ENCODE measurements around the gene PTPRO. TPM values are rescaled to one million over a fixed set of nuclear protein-coding genes. Genes with fewer than 3 reads are reported as not detected.

PTPRO gene
- polyA plus RNA-seq, 3 donors from 2014 or later = 0.22 TPM; not detected in 2

DNA sequence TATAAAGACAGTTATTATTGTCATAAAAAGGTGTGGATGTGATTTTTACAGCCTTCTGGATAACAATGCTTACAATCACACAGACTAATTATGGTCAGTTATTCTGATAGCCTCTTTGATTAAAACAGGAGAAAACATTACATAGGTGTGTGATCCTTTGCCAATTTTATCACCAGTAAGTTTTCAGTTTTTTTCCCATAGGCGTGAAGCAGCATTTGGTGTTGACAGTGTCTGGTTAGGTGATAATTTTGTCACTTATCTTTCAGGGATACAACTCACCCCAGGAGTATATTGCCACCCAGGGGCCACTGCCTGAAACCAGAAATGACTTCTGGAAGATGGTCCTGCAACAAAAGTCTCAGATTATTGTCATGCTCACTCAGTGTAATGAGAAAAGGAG is 258.1 kb downstream of the PTPRO start:
- H3K4me3 Mint-ChIP-seq = no peak overlapping the region
- no peaks in the 10 kb centered on the region for H3K4me1 Mint-ChIP-seq
- H3K27me3 Mint-ChIP-seq (ENCODE audit: low read depth in 3 of 3) = peaks cover 2 to 7% (median 4%) of the 10 kb centered on the region in 3 donors
- H3K9me3 Mint-ChIP-seq = no peaks in the 10 kb centered on the region
- no peak for DNase-seq
- H3K27ac Mint-ChIP-seq = no peak overlapping the region
- H3K36me3 Mint-ChIP-seq = no peaks in the 10 kb centered on the region

DNA sequence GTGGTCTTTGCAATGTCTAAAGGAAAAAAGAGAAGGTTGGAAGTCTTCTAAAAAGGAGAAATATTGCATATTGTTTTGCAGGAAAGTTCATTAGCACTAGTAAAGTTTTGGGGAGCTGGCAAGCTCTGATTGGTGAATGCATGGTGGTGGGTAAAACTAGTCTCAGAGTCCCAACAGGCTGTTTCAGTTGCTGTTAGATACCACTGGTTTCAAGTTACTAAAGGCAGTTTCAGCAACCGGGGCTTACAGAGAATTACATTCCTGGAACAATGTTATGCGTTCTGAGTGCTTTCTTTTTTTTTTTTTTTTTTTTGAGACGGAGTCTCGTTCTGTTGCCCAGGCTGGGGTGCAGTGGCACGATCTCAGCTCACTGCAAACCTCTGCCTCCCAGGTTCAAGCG is 258.7 kb downstream of the PTPRO start:
- Mint-ChIP-seq H3K9me3 (no peaks in the 10 kb centered on the region), H3K27me3 (ENCODE audit: low read depth in 3 of 3) (peaks cover 2 to 7% (median 4%) of the 10 kb centered on the region in 3 donors), H3K4me1 (no peaks in the 10 kb centered on the region), H3K27ac (no peak overlapping the region), H3K36me3 (no peaks in the 10 kb centered on the region), H3K4me3 (no peak overlapping the region)
- no peak for DNase-seq

DNA sequence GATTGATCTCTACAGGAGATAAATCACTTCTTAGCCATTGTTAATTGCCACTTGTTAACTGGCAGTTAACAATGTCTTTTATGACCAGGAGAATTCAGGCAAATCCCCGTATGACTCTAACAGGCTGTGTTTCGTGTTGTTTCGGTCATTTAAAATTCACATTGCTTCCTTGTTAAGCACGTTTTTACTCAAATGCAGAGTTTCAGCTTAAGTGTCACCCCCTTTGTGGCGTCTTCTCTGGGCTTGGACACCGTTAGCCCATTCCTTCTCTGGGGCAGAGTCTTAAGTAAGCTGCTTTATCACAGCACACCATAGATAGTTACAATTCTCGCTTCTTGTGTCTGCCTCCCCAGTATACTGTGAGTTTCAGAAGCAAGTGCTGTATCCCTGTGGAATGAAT is 261.5 kb downstream of the PTPRO start:
- Mint-ChIP-seq H3K27ac (no peak overlapping the region), H3K4me3 (no peak overlapping the region)
- no peak for DNase-seq

GRCh38 chr12:15584366-15585041 is 262.2 kb downstream of the PTPRO start:
- H3K4me1 Mint-ChIP-seq = no peaks in the 10 kb centered on the region
- peak in 1 of 3 donors; percentile 14 for DNase-seq
- no peak overlapping the region for H3K27ac Mint-ChIP-seq
- H3K27me3 Mint-ChIP-seq (ENCODE audit: low read depth in 3 of 3) = peaks cover 4 to 5% (median 4%) of the 10 kb centered on the region in 3 donors
- no peaks in the 10 kb centered on the region for H3K9me3 Mint-ChIP-seq
- no peaks in the 10 kb centered on the region for H3K36me3 Mint-ChIP-seq
- no peak overlapping the region for H3K4me3 Mint-ChIP-seq

More for the DNA sequence above, 261.5 kb downstream of the PTPRO start:
- H3K4me1 Mint-ChIP-seq = no peaks in the 10 kb centered on the region
- H3K27me3 Mint-ChIP-seq (ENCODE audit: low read depth in 3 of 3) = peaks cover 2 to 4% (median 4%) of the 10 kb centered on the region in 3 donors
- H3K36me3 Mint-ChIP-seq = no peaks in the 10 kb centered on the region
- no peaks in the 10 kb centered on the region for H3K9me3 Mint-ChIP-seq

DNA sequence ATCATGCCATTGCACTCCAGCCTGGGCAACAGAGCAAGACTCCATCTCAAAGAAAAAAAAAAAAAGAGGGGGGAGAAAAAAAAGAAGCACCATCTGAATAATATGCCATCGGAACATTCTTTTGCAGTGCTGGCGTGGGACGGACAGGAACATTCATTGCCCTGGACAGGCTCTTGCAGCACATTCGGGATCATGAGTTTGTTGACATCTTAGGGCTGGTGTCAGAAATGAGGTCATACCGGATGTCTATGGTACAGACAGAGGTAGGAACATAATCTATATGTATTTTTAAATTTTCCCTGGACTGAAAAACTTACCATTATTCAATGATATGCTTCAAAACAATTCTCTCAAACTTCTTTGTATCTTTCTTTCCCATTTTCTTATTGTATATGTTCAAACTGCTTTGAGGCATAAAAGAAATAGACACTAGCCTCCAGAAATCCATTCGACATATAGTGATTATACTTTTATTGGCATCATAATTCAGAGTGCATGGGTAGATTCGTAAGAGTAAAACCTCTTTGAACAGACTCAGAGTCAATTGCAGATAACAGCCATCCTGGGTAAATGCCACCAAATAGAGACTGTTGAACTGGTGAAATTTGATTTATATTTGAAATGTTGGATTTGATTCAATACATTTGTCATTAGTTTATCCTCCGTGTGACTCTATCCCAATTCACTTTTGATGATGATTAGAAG is 267.2 kb downstream of the PTPRO start:
- Mint-ChIP-seq H3K9me3 (no peaks in the 10 kb centered on the region), H3K36me3 (no peaks in the 10 kb centered on the region), H3K27me3 (ENCODE audit: low read depth in 3 of 3) (peaks cover 6 to 15% (median 9%) of the 10 kb centered on the region in 3 donors), H3K4me1 (peaks cover 8 to 12% of the 10 kb centered on the region in 2 donors), H3K4me3 (peak overlapping the region in 2 of 5 donors; percentile 71 to 75), H3K27ac (no peak overlapping the region)
- no peak for DNase-seq

- H3K4me1 Mint-ChIP-seq = peaks cover 8 to 12% of the 10 kb centered on the region in 2 donors
- DNase-seq = peak; percentile 36 to 55 (median 48)
- peaks cover 4 to 15% (median 6%) of the 10 kb centered on the region in 3 donors for H3K27me3 Mint-ChIP-seq (ENCODE audit: low read depth in 3 of 3)
- H3K9me3 Mint-ChIP-seq = no peaks in the 10 kb centered on the region
- peak overlapping the region in 1 of 6 donors; percentile 6 for H3K27ac Mint-ChIP-seq
- peak overlapping the region in 4 of 5 donors; percentile 67 to 75 (median 70) for H3K4me3 Mint-ChIP-seq
- no peaks in the 10 kb centered on the region for H3K36me3 Mint-ChIP-seq
These were observed 268.0 kb downstream of the PTPRO start for GRCh38 chr12:15590180-15590826.

DNA sequence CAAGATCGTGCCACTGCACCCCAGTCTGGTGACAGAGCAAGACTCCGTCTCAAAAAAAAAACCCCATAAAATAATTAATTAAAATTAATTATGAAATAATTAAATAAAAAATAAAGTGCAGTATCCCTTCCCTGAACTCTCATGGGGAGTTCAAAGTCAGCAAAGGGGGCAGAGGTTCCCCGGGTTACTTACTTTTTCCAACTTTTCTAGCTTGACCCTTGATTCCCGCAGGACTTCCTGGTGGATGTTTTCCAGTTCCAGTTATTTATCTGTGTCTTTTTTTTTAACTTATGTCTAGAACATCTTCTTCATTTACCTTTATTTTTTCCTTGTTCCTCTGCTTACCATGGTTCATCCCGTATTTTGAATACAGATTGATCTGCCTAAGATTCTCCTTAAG is 269.5 kb downstream of the PTPRO start:
- Mint-ChIP-seq H3K27ac (no peak overlapping the region), H3K4me1 (peaks cover 8 to 12% of the 10 kb centered on the region in 2 donors), H3K36me3 (no peaks in the 10 kb centered on the region), H3K9me3 (no peaks in the 10 kb centered on the region), H3K4me3 (no peak overlapping the region), H3K27me3 (ENCODE audit: low read depth in 3 of 3) (peaks cover 6 to 15% (median 7%) of the 10 kb centered on the region in 3 donors)
- DNase-seq = no peak

GRCh38 chr12:15592934-15593333 is 270.6 kb downstream of the PTPRO start:
- H3K4me3 Mint-ChIP-seq = no peak overlapping the region
- H3K9me3 Mint-ChIP-seq = no peaks in the 10 kb centered on the region
- peaks cover 8 to 12% of the 10 kb centered on the region in 2 donors for H3K4me1 Mint-ChIP-seq
- H3K27me3 Mint-ChIP-seq (ENCODE audit: low read depth in 3 of 3) = peaks cover 7 to 16% (median 8%) of the 10 kb centered on the region in 3 donors
- H3K36me3 Mint-ChIP-seq = no peaks in the 10 kb centered on the region
- DNase-seq = no peak
- H3K27ac Mint-ChIP-seq = no peak overlapping the region

GRCh38 chr12:15596174-15596573 is 273.9 kb downstream of the PTPRO start:
- no peak overlapping the region for H3K4me3 Mint-ChIP-seq
- no peaks in the 10 kb centered on the region for H3K4me1 Mint-ChIP-seq
- peaks cover 3 to 11% (median 3%) of the 10 kb centered on the region in 3 donors for H3K27me3 Mint-ChIP-seq (ENCODE audit: low read depth in 3 of 3)
- no peak for DNase-seq
- H3K36me3 Mint-ChIP-seq = no peaks in the 10 kb centered on the region
- no peak overlapping the region for H3K27ac Mint-ChIP-seq
- H3K9me3 Mint-ChIP-seq = no peaks in the 10 kb centered on the region

DNA sequence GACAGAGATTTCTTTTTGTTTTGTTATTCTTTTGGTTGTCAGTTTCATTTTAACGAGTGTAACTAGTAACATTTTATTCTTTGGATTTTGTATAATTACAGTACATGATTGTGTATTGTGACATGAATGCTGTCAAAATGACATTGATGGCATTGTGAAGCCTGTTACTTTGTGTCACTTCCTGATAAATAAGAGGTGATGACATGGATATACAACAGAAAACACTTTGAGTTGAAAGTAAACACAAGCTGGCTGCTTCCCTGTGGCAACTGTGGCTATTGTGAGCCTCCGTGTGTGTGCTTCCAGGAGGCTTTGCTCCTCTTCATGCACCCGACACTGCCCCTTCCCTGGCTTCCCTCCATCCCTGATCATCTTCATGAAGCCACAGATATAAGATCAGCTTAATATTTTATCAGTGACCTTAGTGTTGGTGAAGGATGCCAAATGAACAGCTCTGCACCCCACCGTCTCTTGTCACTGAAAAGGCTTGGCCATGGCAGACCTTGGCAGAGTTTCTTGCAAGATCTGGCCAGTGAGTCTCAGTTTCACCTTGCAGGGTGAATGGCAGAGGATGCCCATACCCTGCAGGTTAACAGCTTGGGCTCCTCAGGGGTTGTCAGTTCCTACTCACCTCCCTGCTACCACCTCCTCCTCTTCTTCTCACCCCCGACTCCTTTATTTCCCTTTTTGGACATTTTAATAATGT is 275.0 kb downstream of the PTPRO start:
- Mint-ChIP-seq H3K9me3 (no peaks in the 10 kb centered on the region), H3K4me3 (no peak overlapping the region), H3K4me1 (no peaks in the 10 kb centered on the region), H3K27ac (no peak overlapping the region), H3K27me3 (ENCODE audit: low read depth in 3 of 3) (peaks cover 3 to 8% (median 3%) of the 10 kb centered on the region in 3 donors), H3K36me3 (no peaks in the 10 kb centered on the region)
- DNase-seq = no peak

DNA sequence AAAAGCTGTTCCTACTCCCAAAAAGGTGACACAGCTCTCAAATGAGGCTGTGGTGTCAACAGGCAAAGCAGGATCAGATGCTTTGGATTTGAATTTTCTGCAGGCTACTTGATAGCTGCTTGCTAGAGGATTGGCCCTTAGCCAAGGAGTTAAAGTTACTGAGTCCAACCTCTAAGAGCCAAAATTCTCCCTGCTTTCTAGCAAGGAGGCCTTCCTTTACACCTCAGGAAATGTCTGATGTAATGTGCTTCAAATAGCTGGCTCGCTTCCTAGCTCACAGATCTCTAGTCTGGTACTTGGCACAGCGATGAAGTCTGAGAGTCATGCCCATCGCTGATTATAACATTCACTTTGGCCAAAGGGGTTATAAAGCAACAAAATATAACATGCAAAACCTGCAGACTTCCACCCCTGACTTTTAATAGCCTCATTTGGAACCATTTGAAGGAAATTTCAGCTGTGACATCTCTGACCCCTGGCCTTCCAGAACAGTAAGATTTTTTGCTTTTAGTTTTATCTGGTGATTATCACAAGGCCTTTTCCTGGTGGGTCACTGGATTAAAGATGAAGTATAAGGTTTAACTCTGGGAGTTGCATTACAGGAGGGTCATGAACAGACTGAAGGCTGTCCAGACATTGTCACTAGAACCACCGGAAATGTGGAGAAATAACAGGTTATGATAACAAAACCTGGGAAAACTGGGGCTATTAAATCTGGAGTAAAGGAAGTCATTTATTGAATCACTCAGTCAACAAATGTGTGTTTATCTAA is 277.1 kb downstream of the PTPRO start:
- Mint-ChIP-seq H3K27me3 (ENCODE audit: low read depth in 3 of 3) (peaks cover 3 to 5% (median 3%) of the 10 kb centered on the region in 3 donors), H3K4me3 (no peak overlapping the region), H3K27ac (no peak overlapping the region), H3K9me3 (no peaks in the 10 kb centered on the region), H3K36me3 (no peaks in the 10 kb centered on the region), H3K4me1 (no peaks in the 10 kb centered on the region)
- DNase-seq = no peak

- Mint-ChIP-seq H3K27me3 (ENCODE audit: low read depth in 3 of 3) (peaks cover 2 to 5% (median 3%) of the 10 kb centered on the region in 3 donors), H3K36me3 (no peaks in the 10 kb centered on the region), H3K9me3 (no peaks in the 10 kb centered on the region), H3K27ac (no peak overlapping the region), H3K4me1 (no peaks in the 10 kb centered on the region), H3K4me3 (no peak overlapping the region)
- DNase-seq = no peak
These were observed 278.1 kb downstream of the PTPRO start for GRCh38 chr12:15600223-15600935.
